HG03558 (cell line): ENCODE data around the gene HFE.

Experiments used
- ATAC-seq: cut with Tn5 transposase; IDR thresholded peaks from one replicate; pipeline ENCODE4 v1.9.1; 2021; ENCODE audit warnings: moderate number of reproducible peaks; ENCODE audit not compliant: unreplicated experiment; ENCODE audit errors: extremely low read depth

HFE gene

DNA sequence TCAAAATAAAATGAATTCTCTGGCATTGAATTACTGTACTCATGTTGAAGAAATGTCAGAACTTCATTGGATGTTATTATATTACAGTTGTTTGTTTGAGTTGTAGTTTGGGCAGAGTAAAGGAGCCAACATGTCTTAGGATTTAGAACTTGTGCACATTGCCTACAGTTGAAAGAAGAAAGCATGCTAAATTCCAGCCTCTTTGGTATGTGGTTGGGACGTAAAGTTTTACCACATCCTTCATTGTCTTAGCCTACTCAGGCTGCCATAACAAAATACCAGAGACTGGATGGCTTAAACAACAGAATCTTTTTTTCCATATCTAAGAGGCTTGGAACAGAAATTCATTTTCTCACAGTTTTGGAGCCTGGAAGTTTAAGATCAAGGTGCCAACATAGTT lies 42.4 kb downstream of the HFE start:
- no peak for ATAC-seq

DNA sequence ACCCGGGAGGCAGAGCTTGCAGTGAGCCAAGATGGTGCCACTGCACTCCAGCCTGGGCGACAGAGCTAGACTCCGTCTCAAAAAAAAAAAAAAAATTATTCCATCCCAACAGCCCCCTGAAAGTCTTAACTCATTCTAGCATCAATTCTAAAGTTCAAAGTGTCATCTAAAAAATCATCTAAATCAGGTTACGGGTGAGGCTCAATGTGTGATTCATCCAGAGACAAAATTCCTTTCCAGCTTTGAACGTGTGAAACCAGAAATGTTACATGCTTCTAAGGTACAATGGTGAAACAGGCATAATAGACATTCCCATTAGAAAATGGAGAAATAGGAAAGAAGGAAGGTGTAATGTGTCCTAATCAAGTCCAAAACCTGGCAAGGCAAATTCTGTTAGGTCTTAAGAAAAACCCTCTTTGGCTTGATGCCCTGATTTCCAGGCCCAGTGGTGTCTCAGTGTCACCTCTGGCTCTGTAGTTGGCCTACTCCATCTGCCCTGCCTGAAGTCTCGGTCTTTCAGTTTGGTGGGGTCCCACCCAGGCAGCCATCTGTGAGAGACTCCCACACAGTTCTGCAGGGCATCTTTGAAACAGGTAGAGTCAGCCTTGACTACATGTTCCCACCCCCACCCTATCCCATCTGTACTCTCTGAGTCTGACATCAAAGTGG lies 43.5 kb downstream of the HFE start:
- ATAC-seq = no peak

DNA sequence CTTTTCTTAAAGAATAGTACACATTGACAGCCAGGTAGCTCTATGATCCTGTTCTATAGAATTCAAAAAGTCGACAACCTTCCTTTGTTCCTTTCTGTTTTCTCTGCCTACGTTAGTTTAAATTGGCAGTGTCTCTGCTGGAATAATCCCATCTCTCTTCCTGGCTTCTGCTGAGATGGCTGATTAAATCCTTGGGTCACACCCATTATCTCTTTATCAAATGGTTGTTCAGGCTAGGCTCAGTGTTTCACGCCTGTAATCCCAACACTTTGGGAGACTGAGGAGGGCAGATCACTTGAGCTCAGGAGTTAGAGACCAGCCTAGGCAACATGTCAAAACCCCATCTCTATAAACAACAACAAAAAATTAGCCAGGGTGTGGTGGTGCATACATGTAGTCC lies 44.4 kb downstream of the HFE start:
- no peak for ATAC-seq

DNA sequence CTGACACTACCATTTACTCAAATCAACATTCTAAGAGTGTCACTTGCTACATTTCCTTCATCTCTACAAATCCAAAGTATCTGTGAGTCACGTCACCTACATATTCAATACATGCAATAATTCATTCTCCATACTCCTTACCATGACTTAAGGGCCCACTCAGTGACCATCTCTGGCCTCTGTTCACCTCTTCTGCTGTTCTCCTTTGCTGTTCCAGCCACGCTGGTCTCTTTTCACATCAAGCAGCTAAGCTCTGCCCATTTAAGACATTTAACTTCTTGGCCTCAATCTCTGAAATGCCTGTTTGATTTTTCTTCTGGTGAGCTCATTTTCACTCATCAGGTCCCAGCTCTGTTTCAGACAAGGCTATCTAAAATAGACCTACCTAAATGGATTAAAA lies 46.5 kb downstream of the HFE start:
- no peak for ATAC-seq

DNA sequence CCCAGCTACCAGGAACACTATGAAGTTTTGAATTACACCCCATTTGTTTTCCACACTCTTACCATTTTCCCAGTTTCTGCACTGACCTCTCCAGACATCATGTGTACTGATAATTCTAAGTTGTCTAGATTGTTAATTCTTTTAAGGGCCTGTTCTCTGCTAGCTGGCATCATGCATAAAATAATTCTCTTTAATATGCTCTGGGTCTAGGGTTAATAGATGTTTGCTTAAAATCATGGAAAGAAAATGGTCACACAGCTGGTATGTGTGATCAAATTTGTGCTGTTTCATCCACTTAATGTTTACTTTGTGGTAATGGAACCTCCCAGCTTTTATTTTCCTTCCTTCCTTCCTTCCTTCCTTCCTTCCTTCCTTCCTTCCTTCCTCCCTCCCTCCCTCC lies 49.1 kb downstream of the HFE start:
- no peak for ATAC-seq

DNA sequence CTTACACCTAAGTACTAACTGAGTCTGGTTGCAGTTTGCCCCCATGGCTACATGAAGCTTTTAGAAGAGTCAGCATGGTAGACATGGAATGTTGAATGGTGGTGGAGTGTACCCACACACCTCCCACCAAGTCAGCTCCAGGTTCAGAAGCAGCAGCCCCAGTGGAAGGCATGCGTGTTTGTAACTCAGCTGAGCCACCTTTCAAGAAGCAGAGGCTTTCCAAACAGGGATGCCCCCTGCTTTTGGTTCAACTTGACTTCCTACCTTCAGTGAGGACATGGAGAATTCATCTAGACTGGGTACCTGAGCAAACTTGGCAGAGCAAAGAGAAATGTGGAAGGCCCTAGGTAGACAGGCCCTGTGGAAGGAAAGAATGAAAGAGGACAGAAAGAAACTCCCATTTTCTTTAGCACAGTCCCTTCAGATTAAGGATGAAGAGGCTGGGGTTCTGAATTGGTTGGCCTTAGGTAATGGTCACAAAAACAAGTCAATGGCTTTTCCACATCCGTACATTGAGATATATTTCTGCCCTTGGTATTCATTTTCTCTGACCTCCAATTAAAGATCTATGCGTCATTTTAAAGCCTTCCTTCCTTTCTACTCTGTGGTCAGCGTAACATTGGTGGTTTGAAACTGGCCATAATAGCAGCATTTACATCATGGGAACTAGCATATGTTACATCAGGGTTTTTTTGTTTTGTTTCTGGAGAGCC lies 53.2 kb downstream of the HFE start:
- no peak for ATAC-seq

DNA sequence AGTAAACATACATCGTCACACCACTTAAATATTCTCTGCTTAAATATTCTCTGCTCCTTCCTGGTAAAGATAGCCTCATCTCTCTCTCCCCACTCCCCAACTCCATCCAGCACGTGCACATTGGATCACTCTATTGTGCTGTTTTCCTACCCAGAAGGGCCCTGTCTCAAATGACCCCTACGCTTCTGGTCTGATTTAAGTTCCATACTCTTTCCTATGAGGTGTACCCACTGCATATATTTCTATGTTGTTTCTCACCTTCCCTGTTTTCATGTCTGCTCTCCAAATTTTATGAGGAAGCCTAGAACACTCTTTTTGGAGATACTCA lies 53.7 kb downstream of the HFE start:
- ATAC-seq = no peak

DNA sequence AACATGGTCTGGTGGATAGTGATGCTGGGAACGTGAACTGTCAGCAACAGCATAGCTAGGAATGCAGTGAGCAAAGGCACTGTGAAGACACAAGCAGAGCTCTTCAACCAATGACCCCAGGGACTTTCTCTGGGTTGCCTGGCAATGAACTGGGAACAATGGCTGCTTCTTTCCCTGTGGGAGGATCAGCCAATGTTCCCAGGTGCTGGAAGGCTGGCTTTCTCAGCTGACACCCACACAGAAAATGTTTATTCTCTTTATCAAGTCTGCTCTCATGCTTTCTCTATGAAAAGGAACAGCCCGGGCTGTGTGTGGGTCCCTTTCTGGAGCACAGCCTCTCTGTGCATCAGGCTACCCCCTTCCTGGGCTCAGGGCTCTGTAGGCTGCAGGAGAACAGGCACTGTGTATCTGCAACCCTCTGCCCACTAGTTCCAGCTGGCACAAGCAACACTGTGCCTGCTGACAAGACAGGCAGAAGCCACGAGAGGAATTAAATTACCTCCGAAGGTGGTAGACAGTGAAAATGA lies 54.2 kb downstream of the HFE start:
- ATAC-seq = no peak

DNA sequence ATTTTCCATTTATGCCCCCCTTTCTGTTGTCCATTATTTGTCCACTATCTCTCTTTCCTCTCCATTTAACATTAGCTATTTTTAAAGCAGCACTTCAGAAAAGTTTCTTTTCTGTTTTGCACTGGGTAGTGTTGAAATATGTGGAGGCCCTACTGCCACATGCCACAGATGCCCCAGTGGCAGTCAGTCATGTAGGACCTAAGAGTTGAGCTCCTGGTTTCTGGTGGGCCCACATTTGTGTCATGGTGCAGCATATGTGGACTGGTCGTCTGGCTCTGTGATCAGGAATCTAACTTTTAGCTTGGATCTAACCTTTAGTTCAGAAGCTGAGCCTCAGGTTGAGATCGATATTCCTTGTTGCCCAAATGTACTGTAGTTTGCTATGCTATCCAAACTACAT lies 54.8 kb downstream of the HFE start:
- no peak for ATAC-seq
